ENCODE data around the gene LAPTM4A.
A peak's percentile ranks its signal among the peaks of the same experiment; 100 is the strongest.

The LAPTM4A gene

DNA sequence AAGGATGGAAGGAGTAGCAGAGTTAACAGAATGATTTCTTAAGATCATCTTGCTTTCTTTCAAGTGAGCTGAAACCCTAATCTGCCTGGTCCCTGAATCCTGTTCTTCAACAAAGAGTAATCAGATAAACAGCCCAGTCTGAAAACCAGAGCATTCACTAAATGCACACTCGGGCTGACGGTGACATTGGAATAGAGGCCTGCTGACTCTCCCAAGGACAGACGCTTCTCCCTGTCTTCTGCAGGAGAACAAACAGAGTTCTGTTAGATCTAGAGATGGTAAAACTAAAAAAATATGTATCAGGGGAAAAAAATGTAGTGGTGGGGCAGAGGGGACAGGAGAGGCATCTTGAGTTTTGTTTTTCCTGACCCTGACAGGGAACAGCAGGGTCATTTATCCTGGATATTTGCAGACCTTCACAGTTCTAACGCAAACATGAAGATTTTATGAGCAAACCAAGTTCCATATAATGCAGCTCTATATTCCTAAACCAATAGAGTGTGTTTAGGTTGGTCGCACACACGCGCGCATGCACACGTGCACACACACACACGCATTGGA is 46.3 kb downstream of the LAPTM4A start:
- TF ChIP-seq CREB1 (IDR thresholded peaks at IDR 0.05; ENCODE audit: low read depth) (no peak), EGR1 (IDR thresholded peaks at IDR 0.05) (no peak)

DNA sequence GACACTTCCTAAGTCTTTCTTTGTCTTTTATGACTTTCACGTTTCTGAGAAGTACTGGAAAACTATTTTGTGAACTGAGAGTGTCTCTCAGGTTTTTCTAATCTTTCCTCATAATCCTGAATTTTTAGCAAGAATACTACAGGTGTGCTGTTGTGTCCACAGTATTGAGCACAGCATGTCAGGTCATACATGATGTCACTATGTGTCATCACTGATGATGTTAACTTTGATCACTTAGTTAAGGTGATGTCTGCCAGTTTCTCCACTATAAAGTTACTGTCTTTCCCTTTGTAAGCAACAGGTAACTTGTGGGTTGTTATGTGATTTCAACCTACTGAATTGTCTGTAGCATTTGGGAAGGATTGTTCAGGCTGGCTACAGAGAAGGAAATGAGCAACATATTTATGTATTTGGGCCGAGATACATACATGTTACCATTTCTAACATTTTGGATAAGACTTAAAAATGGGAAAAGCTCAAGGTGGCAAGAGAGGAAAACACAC is 50.0 kb downstream of the LAPTM4A start:
- TF ChIP-seq CEBPB (IDR thresholded peaks at IDR 0.05) (no peak), FOXM1 (IDR thresholded peaks at IDR 0.05; ENCODE audit: borderline replicate concordance, low read depth) (no peak), YY1 (IDR thresholded peaks at IDR 0.05; ENCODE audit: low read depth) (no peak), TAF1 (IDR thresholded peaks at IDR 0.05; ENCODE audit: low read depth) (no peak), RAD21 (IDR thresholded peaks at IDR 0.05; ENCODE audit: low read depth) (no peak), EP300 (IDR thresholded peaks at IDR 0.05; ENCODE audit: borderline replicate concordance) (no peak), TEAD4 (IDR thresholded peaks at IDR 0.05) (no peak), TCF12 (IDR thresholded peaks at IDR 0.05; ENCODE audit: low read depth) (no peak)
- TF ChIP-seq, protein P1, sequence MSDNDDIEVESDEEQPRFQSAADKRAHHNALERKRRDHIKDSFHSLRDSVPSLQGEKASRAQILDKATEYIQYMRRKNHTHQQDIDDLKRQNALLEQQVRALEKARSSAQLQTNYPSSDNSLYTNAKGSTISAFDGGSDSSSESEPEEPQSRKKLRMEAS (IDR thresholded peaks at IDR 0.05): no peak
- TF ChIP-seq, protein P2, sequence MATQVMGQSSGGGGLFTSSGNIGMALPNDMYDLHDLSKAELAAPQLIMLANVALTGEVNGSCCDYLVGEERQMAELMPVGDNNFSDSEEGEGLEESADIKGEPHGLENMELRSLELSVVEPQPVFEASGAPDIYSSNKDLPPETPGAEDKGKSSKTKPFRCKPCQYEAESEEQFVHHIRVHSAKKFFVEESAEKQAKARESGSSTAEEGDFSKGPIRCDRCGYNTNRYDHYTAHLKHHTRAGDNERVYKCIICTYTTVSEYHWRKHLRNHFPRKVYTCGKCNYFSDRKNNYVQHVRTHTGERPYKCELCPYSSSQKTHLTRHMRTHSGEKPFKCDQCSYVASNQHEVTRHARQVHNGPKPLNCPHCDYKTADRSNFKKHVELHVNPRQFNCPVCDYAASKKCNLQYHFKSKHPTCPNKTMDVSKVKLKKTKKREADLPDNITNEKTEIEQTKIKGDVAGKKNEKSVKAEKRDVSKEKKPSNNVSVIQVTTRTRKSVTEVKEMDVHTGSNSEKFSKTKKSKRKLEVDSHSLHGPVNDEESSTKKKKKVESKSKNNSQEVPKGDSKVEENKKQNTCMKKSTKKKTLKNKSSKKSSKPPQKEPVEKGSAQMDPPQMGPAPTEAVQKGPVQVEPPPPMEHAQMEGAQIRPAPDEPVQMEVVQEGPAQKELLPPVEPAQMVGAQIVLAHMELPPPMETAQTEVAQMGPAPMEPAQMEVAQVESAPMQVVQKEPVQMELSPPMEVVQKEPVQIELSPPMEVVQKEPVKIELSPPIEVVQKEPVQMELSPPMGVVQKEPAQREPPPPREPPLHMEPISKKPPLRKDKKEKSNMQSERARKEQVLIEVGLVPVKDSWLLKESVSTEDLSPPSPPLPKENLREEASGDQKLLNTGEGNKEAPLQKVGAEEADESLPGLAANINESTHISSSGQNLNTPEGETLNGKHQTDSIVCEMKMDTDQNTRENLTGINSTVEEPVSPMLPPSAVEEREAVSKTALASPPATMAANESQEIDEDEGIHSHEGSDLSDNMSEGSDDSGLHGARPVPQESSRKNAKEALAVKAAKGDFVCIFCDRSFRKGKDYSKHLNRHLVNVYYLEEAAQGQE (IDR thresholded peaks at IDR 0.05; ENCODE audit: low read depth): no peak

DNA sequence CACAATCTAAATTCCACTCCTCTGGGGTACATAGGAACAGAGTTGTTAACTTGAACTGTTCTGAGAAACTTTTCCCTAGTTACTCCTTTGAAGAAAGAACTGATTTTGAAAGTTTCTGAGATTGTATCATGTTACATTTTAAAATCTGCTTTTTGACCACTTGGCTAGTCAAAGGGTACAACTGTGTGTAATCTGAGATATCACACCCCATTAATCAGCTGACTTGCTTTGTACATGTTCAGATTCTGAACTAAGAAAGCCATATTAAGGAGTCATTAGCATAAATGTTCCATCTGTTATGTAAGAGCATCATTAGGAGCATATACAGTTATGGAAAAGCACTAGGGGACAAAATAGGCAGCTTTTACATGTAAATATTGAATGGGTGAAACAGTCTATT is 57.7 kb downstream of the LAPTM4A start:
- TF ChIP-seq CEBPB (IDR thresholded peaks at IDR 0.05): no peak

DNA sequence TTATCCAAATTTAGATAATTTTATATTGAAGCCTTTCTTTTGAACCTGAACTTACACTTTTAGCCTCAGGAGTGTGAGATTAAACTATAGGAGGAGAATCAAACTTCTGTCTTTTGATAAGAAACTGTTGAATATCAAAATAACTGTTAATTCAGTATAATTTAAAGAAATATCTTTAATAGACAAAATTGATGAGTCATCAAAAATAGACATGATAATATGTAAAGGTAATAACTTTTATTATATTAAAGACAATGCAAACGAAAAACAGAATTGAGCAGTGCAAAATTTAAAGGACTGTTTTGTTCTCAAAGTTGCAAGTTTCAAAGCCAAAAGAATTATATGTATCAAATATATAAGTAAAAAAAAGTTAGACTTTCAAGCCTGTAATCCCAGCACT is 59.5 kb downstream of the LAPTM4A start:
- TF ChIP-seq ZBTB7A (IDR thresholded peaks at IDR 0.05; ENCODE audit: low read depth): no peak
- no peak for TF ChIP-seq NFIC (IDR thresholded peaks at IDR 0.05)

DNA sequence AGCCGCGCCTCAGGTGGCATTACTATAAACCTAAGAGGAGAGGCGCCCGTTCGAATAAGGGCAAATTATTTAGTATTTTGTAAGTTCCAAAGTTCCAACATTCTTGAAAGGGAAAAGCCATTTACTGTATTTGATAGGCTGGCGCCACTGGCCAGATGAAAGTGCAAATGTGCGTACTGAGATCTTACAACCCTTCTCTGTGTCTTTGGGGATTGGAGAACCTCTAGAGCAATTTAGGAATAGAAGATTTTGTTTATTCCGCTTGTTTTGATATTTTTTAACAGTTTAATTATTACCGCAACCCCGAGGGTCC is 61.1 kb downstream of the LAPTM4A start:
- TF ChIP-seq TEAD4 (IDR thresholded peaks at IDR 0.05): no peak
- no peak for TF ChIP-seq NFIC (IDR thresholded peaks at IDR 0.05)
- no peak for TF ChIP-seq FOXM1 (IDR thresholded peaks at IDR 0.05; ENCODE audit: borderline replicate concordance, low read depth)
- TF ChIP-seq, protein P1 (IDR thresholded peaks at IDR 0.05): no peak
- no peak for TF ChIP-seq TCF12 (IDR thresholded peaks at IDR 0.05; ENCODE audit: low read depth)
- no peak for TF ChIP-seq ZBTB7A (IDR thresholded peaks at IDR 0.05; ENCODE audit: low read depth)
- no peak for TF ChIP-seq CREB1 (IDR thresholded peaks at IDR 0.05; ENCODE audit: low read depth)
- TF ChIP-seq EGR1 (IDR thresholded peaks at IDR 0.05): no peak
- no peak for TF ChIP-seq RAD21 (IDR thresholded peaks at IDR 0.05; ENCODE audit: low read depth)
- TF ChIP-seq, protein P3, sequence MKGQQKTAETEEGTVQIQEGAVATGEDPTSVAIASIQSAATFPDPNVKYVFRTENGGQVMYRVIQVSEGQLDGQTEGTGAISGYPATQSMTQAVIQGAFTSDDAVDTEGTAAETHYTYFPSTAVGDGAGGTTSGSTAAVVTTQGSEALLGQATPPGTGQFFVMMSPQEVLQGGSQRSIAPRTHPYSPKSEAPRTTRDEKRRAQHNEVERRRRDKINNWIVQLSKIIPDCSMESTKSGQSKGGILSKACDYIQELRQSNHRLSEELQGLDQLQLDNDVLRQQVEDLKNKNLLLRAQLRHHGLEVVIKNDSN (IDR thresholded peaks at IDR 0.05): no peak
- no peak for TF ChIP-seq TAF1 (IDR thresholded peaks at IDR 0.05; ENCODE audit: low read depth)
- TF ChIP-seq CEBPB (IDR thresholded peaks at IDR 0.05): no peak
- TF ChIP-seq YY1 (IDR thresholded peaks at IDR 0.05; ENCODE audit: low read depth): no peak
- TF ChIP-seq EP300 (IDR thresholded peaks at IDR 0.05; ENCODE audit: borderline replicate concordance): no peak
- TF ChIP-seq, protein P2 (IDR thresholded peaks at IDR 0.05; ENCODE audit: low read depth): no peak

DNA sequence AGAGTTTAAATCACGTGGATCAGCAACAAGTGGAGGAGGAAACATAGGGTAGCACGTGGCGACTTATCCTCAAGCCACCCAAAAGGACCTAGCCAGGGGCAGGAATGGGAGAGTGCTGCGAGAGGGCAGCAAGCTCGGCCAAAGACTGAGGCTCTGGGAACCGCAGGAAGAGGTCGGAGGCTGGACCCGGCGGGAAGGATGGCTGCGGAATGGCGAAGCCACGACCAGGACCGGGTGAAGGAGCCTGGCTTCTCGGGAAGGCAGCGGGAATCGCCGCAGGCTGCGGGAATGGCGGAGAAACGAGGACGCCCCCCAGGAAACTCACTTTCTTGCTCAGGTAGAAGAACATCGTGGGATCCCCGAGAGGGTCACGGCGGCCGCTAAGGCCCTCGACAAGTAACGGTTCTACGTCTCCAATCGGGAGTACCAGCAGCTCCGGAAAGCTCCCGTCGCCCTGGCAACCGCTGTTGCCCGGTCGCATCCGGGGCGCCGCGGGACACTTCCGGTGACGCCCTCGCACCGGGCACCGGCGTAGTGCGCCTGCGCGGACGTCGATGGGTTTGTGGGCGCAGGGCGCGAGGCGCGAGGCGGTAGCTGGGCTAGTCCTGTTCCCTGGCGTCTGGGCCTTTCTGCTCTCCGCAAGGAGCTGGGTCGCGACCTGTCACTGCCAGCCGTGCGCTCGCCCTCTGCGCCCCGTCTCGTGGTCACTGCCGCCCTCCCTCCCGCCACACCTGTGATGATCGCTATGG is 61.6 kb downstream of the LAPTM4A start, which contains the start of gene WDR35:
WDR35 (minus strand) TSS at position 439 of the 749 bp plus-strand sequence; CDS start at position 349, 90 bp downstream.
- TF ChIP-seq TAF1 (IDR thresholded peaks at IDR 0.05; ENCODE audit: low read depth) (peak; percentile 61; the same call in 1 of the 2 replicates), FOXM1 (IDR thresholded peaks at IDR 0.05; ENCODE audit: borderline replicate concordance, low read depth) (no peak), YY1 (IDR thresholded peaks at IDR 0.05; ENCODE audit: low read depth) (peak; percentile 26; the same call in 1 of the 2 replicates), CREB1 (IDR thresholded peaks at IDR 0.05; ENCODE audit: low read depth) (no peak), ZBTB7A (IDR thresholded peaks at IDR 0.05; ENCODE audit: low read depth) (no peak), NFIC (IDR thresholded peaks at IDR 0.05) (no peak), CEBPB (IDR thresholded peaks at IDR 0.05) (no peak), EGR1 (IDR thresholded peaks at IDR 0.05) (peak; percentile 75), EP300 (IDR thresholded peaks at IDR 0.05; ENCODE audit: borderline replicate concordance) (no peak)
- TF ChIP-seq, protein P3 (IDR thresholded peaks at IDR 0.05): peak; percentile 25; the same call in 1 of the 2 replicates
- TF ChIP-seq, protein P1 (IDR thresholded peaks at IDR 0.05): peak; percentile 93

Data from Ishikawa (cell line).